ENCODE results near the gene DHX30. TPM values are rescaled to one million over a fixed set of nuclear protein-coding genes. Genes with fewer than 3 reads are reported as not detected.

DHX30 gene
- total and polyA plus RNA-seq, 8 donors = 22.6 to 56.2 (median 43.9) TPM

DNA sequence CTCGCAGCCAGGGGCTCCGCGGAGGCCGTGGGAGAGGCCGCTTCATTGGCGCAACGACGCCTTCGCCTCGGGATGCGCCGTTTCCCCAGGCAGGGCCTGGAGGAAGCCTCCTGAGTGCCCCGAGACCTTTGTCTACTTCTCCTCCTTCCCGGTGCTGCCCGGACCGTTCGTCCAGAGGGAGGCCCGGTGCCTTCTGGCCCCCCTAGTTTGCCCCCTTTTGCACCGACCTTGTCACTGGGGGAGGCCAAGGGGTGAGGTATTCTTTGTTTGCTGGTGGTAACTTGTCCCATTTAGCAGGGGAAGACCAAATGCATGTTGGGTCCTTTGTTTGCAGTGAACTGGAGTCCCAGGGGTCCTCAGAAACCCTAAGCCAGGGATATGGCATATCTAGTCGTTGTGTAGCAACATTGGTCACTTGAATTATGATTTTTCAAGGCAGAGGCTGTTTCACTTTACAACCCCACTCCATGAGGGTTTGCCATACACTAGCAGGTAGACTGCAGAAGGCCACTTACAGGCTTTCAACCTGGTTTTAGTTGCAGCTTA, 615 bp downstream of the DHX30 start:
- Histone ChIP-seq H3K36me3 (peaks cover 21 to 34% (median 33%) of the 10 kb centered on the region in 4 donors), H3K27ac (peak overlapping the region; percentile 98 to 99 (median 98)), H3K4me1 (peaks cover 14 to 29% (median 24%) of the 10 kb centered on the region in 4 donors), H3K4me3 (peak overlapping the region; percentile 77 to 92 (median 84)), H3K27me3 (no peaks in the 10 kb centered on the region), H3K9me3 (no peaks in the 10 kb centered on the region)
- 0 to 1% (median 0%) methylated on average over 11 to 20 of the region's 20 CpGs for WGBS, 5 donors
- intact Hi-C loops (cut with DNase I; ENCODE audit: low total_unique reads) = no loop called here
- DNase-seq = no peak
- TF ChIP-seq, protein P1, sequence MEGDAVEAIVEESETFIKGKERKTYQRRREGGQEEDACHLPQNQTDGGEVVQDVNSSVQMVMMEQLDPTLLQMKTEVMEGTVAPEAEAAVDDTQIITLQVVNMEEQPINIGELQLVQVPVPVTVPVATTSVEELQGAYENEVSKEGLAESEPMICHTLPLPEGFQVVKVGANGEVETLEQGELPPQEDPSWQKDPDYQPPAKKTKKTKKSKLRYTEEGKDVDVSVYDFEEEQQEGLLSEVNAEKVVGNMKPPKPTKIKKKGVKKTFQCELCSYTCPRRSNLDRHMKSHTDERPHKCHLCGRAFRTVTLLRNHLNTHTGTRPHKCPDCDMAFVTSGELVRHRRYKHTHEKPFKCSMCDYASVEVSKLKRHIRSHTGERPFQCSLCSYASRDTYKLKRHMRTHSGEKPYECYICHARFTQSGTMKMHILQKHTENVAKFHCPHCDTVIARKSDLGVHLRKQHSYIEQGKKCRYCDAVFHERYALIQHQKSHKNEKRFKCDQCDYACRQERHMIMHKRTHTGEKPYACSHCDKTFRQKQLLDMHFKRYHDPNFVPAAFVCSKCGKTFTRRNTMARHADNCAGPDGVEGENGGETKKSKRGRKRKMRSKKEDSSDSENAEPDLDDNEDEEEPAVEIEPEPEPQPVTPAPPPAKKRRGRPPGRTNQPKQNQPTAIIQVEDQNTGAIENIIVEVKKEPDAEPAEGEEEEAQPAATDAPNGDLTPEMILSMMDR (IDR thresholded peaks at IDR 0.05) = no peak
- TF ChIP-seq EP300 (IDR thresholded peaks at IDR 0.05) (no peak), POLR2AphosphoS5 (IDR thresholded peaks at IDR 0.05) (no peak), POLR2A (IDR thresholded peaks at IDR 0.05) (no peak)

DNA sequence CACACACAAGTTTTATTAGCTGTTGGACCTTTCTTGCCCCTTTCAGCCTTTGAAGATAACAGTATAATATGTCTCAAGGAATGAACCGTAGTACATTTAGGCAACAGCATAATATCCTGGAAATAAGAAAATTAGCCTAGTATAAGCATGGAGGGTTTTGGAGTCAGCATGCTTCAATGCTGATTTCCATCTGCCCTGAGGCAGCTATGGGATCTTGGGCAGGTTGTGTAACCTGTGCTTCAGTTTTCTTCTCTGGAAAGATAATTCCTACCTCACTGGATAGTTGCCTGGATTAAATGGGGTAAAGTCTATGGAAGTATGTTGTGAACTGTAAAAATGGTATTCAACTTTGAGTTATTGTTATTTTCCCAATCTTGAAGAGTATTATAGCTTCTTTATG, 1.6 kb downstream of the DHX30 start:
- WGBS, 5 donors = 69 to 88% (median 82%) methylated on average over 1 of the region's 1 CpG
- Histone ChIP-seq H3K36me3 (peaks cover 26 to 44% (median 42%) of the 10 kb centered on the region in 4 donors), H3K9me3 (no peaks in the 10 kb centered on the region), H3K4me3 (no peak overlapping the region), H3K27me3 (no peaks in the 10 kb centered on the region), H3K27ac (no peak overlapping the region), H3K4me1 (peaks cover 14 to 29% (median 24%) of the 10 kb centered on the region in 4 donors)
- TF ChIP-seq POLR2A (IDR thresholded peaks at IDR 0.05) (no peak), EP300 (IDR thresholded peaks at IDR 0.05) (no peak)
- intact Hi-C loops (cut with DNase I; ENCODE audit: low total_unique reads) = no loop called here
- DNase-seq = no peak

DNA sequence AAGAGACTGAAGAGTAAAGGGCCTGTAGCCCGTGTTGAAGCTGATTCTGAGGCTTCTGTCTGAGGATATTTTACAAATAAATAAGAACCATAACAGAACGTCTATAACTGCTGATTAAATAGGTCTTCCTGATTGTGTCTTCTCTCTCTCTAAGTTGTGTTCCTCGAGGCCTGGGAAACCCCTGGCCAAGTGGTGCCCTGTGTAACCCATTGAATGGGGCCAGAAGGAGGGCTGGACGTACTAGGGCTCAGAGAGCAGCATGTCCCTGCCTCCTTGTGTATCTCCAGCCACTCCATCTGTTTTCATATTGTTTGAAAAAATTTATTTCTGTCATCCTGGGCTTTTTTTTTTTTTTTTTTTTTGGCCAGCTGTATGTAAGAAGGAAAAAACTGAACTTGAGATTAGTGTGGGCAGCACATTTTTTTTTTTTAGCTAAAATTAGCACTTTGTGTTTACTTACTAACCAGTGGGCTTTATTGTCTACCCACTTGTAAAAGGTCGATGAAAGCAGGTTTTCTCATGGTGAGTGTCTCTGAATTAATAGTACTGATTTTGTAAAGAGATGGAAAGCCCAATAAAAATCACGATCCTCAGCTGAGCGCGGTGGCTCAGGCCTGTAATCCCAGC, 10.7 kb downstream of the DHX30 start:
- Histone ChIP-seq H3K36me3 (peaks cover 22 to 98% (median 95%) of the 10 kb centered on the region in 4 donors), H3K4me1 (no peaks in the 10 kb centered on the region), H3K4me3 (no peak overlapping the region), H3K27ac (no peak overlapping the region), H3K9me3 (no peaks in the 10 kb centered on the region), H3K27me3 (no peaks in the 10 kb centered on the region)
- WGBS, 5 donors = 75 to 86% (median 79%) methylated on average over 8 of the region's 8 CpGs
- no peak for DNase-seq
- no peak for TF ChIP-seq POLR2A (IDR thresholded peaks at IDR 0.05)
- TF ChIP-seq POLR2AphosphoS5 (IDR thresholded peaks at IDR 0.05) = no peak
- TF ChIP-seq, protein P1 (IDR thresholded peaks at IDR 0.05) = no peak
- TF ChIP-seq EP300 (IDR thresholded peaks at IDR 0.05) = no peak
- intact Hi-C loops (cut with DNase I; ENCODE audit: low total_unique reads) = no loop called here

DNA sequence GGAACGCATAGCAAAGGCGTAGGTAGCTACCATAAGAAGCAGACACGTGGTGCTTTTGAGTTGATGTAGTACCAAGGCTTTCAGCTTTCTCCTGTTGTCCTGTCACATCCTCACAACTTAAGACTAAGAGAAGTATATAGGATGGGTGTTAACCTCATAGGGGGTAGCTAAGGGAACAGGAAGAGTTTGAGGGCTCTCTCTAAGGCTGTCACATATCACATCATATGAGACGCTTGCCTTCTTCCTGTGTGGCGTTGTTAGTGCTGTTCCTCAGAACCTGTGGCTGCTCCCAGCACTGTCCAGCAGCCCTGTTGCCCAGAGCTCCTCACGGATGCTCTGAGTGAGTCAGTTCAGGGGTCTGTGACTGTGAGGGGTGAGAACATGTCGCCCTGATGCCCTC, 14.7 kb downstream of the DHX30 start:
- 89 to 95% (median 93%) methylated on average over 6 to 7 of the region's 7 CpGs for WGBS, 5 donors

More for the DNA sequence above, 14.7 kb downstream of the DHX30 start:
- TF ChIP-seq EP300 (IDR thresholded peaks at IDR 0.05) = no peak
- no peak for TF ChIP-seq POLR2AphosphoS5 (IDR thresholded peaks at IDR 0.05)
- TF ChIP-seq, protein P1 (IDR thresholded peaks at IDR 0.05) = no peak
- no peak for TF ChIP-seq POLR2A (IDR thresholded peaks at IDR 0.05)
- Histone ChIP-seq H3K27me3 (no peaks in the 10 kb centered on the region), H3K9me3 (no peaks in the 10 kb centered on the region), H3K4me1 (no peaks in the 10 kb centered on the region), H3K27ac (no peak overlapping the region), H3K4me3 (no peak overlapping the region), H3K36me3 (peaks cover 0 to 97% (median 92%) of the 10 kb centered on the region in 4 donors)
- no peak for DNase-seq
- intact Hi-C loops (cut with DNase I; ENCODE audit: low total_unique reads) = no loop called here
